GM19099 (cell line): ENCODE measurements around the gene CRYAA.

Experiments used
- POLR2A ChIP-seq: IDR thresholded peaks from 3 replicates; pipeline ENCODE4 v1.6.1; 2011; ENCODE audit warnings: low read depth; ENCODE audit not compliant: insufficient read length; ENCODE audit errors: extremely low read depth

Gene CRYAA

GRCh38 chr21:43196826-43197225 lies 28.0 kb downstream of the CRYAA start:
- TF ChIP-seq POLR2A = no peak

GRCh38 chr21:43198376-43198775 lies 29.6 kb downstream of the CRYAA start:
- TF ChIP-seq POLR2A = no peak

DNA sequence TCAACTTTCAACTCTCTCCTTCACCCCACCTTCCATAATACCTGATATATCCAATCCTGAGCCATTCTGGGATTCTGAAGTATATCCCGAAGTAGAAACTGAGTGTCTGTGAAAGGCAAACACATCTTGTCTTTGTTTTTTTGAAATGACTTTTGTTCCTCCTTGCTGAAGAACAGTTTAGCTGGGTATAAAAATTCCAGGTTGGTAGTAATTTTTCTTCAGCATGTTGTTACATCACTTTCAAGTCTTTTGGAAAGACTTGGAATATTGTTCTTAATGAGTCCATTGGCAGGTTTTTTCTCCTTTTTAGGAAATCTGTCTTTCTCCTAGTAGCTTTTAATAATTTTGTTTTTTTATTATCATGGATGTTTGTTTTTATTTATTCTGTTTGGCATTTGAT lies 32.7 kb downstream of the CRYAA start:
- TF ChIP-seq POLR2A = no peak

DNA sequence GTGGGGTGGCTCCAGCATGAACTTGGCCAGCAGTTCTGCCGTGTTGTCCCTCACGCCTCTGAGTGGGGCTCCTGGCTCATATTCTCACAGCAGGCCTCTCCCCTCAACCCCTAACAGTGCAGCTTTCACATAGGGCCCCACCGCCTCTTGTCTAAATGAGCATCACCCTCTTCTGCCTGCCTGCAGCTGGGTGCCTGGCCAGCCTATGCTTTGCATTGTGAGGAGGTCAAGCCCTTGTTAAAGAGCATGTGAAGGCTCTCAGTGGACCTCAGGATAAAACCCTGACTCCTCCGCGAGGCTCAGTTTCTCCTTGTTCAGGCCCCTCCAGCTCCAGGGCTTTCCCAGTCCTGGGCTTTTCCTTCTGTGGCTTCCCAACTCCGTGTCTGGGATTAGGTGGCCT lies 34.8 kb downstream of the CRYAA start:
- TF ChIP-seq POLR2A = no peak

GRCh38 chr21:43204638-43205037 lies 35.8 kb downstream of the CRYAA start:
- TF ChIP-seq POLR2A = no peak

DNA sequence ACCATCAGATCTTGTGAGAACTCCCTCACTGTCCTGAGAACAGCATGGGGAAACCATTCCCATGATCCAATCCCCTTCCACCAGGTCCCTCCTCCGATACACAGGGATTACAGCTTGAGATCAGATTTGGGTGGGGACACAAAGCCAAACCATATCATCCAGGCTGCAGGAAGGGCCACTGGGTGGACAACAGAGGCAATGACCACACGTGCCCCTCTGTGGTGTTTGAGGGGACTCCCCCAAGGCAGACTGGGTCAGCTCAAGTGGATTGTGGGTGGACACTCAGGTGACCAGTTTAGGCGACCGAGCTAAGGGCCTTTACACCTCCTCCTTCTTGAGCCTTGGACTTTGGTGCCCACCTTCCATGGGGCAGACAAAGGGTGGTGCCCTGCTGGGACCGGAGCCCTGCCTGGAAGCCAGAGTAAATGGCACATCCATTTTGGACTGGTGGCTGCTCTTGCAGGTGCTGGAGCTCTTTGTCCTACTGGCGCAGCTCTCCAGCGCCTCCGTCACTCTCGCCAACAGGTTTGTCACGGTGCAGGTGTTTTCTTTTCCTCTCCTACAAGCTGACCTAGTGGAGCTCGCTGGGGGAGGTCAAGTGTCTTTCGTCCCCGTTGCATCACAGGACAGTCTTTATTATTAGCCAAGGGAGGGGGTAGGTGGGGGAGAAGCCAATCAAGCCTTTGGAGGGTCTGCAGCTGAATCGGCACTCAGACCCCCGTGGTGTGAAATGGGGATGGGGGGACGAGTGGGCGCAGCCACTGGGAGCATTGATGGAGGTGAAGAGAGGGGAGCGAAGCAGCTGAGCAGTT lies 37.6 kb downstream of the CRYAA start:
- TF ChIP-seq POLR2A = no peak

DNA sequence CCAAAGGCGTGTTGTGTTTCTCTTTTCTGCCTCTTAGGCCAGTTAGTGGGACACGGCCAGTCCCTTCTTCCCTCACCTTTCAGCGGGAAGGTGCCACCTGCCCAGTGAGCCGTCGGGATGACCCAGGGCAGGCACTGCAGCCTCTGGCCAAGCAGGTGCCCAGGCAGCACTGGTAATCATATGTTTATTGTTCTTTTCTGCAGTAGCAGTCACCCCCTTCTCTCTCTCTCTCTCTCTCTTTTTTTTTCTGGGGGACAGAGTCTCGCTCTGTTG lies 38.2 kb downstream of the CRYAA start:
- TF ChIP-seq POLR2A = no peak

DNA sequence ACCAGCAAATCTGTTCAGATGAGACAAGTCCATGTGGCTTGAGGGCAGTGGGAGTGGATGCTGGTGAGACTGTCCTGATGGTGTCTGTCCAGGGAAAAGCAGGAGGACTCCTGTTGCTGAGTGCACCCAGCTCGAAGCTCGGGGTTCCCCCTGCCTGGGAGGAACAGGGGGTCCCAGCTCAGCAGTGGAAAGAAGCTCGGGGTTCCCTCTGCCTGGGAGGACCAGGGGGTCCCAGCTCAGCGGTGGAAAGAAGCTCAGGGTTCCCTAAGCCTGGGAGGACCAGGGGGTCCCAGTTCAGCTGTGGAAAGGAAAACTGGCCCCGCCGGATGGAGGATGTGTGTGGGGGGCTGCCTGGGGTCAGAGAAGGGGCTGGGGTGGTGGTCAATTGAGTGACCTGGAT lies 39.1 kb downstream of the CRYAA start:
- TF ChIP-seq POLR2A = no peak

DNA sequence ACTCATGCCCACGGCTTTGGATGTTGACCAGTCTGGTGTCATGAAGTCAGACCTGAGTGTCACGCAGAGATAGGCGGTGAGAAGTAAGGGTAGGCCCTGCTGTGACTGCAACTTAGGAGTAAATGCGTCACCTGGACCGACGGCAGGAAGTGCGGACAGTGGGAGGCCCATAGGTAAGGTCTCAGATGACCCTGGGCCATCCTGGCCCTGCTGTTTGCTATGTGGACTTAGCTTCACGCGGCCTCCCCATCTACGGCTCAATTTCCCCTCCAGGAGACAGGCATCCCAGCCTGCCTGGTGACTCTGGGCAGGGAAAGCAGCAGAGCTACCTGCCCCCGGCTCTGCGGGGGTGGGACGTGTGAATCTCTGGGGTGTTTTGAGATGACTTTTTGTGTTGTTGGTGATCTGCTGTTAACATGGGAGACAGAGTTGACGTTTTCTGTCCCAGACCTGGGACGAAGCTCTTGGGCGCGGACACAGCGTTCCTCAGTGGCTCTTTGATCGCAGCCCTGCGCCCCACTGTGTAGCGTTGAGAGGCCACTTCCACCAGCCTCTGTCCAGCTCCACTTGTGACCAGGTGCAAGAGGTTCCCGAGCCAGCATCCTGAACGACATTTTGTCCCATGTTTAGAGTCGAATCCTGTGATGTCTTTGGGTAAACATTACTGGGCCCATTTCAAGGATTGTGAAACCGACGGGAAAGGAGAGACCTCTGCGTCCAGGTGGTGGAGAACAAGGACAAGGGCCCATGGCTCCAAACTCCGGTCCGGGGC lies 39.9 kb downstream of the CRYAA start:
- no peak for TF ChIP-seq POLR2A

GRCh38 chr21:43209575-43210453 lies 41.0 kb downstream of the CRYAA start:
- TF ChIP-seq POLR2A = no peak

DNA sequence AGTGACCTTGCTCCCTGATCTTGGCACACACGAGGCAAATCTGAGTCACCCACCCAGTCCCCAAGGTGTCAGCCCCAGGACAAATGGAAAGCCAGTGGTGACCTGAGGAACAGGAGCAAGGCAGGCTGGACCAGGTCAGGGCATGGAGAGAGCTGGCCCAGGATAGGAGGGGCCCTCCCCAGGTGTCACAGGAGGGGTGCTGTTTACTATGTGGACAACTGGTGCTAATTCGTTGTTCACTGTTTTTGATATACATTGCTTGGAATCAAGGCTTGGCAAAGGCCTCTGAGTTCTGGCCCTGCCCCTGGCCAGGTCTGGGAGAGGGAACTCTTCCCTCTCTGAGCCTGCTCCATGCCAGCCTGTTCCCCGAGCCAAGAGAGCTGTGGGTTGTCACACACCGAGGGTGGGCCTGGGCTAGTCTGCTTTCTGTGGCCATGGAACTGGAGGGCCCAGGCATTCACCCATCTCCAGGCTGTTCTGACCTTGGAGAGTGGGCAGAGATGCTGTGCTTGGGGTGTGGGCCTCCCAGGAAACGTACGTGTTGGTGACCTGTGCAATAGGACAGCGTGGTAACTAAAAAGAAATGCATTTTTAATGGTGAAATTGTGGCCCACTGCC lies 41.8 kb downstream of the CRYAA start:
- TF ChIP-seq POLR2A = no peak

- no peak for TF ChIP-seq POLR2A
Measured at GRCh38 chr21:43211072-43211759, 42.4 kb downstream of the CRYAA start.

GRCh38 chr21:43211760-43212115 lies 42.9 kb downstream of the CRYAA start:
- TF ChIP-seq POLR2A = no peak
